NCI-H526 (cell line): ENCODE data around the gene FRAT1.
"Not testable (repeated sequence)": the region's sequence is repeated elsewhere in the genome, so short reads cannot be mapped to it uniquely, and the experiment has no call there.

Source experiments
- DNase-seq, 2 experiments: peaks; one replicate each; lab custom pipeline; 2025; lab: John Stamatoyannopoulos, UW

Gene FRAT1

GRCh38 chr10:97334370-97335175, 15.5 kb downstream of the FRAT1 start, which contains the start of gene FRAT2:
Gene FRAT2 (minus strand): TSS chr10:97334729. CDS start chr10:97334572, 157 bp downstream.
- peak; percentile 34 to 83 for DNase-seq

DNA sequence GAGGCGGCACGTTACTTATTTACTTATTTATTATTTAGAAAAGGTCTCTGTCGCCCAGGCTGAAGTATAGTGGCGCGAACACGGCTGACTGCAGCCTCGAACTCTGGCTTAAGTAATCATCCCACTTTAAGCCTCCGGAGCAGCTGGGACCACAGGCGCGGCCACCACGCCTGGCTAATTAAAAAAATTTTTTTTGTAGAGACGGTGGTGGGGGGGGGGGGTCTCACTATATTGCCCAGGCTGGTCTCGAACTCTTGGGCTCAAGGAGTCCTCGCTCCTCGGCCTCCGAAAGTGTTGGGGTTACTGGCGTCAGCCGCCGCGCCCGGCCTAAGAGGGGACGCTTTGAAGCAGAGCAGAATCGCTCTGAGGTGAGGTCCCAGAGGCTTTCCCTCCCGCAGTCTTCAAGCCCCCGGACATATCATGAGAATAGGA, 16.1 kb downstream of the FRAT1 start:
- no peak for DNase-seq

- DNase-seq, result no peak
These were observed 16.9 kb downstream of the FRAT1 start for GRCh38 chr10:97336006-97336405.

- DNase-seq, result peak; percentile 52 to 70
These were observed 17.4 kb downstream of the FRAT1 start for GRCh38 chr10:97336446-97336845.

DNA sequence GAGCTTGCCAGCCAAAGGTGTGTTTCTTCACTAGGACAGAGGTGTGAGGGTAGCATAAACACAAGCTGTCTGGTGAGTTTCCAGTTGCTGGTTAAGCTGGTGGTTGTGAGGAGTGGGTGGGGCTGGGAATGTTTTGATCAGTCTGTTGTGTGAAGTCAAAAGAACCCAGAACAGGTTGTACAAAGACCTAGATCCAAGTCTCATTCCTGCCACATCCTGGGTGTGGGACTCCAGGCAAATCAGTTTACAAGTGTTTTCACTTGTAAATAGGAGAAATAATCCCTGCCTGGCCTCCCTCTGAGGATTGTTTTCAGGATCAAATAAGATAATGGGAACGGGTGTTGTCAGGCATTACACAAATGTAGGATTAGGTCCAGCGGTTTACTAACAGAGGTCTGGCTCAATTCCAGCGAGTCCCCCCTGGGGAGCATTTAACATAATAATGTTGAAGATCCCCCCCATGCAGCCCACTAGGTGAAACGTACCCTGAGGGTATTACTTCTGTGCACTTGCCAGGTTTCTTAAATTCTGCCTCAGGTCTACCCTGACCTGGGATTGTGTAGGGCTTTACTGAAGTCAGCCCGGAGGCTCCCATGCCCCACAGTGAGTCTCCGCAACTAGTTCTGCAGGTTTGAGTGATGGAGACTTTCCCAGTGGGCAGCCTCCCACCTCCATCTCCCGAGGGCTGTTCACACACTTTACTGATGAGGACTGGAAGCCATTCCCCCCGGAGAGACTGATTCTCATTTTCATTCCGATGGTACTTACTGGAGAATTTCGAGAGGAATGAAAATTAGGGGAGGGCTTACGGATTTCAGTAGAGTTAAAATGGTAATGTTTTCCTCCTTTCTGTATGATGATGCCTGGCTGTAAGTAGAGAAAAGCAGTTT, 18.1 kb downstream of the FRAT1 start:
- peak; percentile 41 to 42 for DNase-seq

GRCh38 chr10:97338041-97338440, 19.0 kb downstream of the FRAT1 start:
- no peak for DNase-seq

DNA sequence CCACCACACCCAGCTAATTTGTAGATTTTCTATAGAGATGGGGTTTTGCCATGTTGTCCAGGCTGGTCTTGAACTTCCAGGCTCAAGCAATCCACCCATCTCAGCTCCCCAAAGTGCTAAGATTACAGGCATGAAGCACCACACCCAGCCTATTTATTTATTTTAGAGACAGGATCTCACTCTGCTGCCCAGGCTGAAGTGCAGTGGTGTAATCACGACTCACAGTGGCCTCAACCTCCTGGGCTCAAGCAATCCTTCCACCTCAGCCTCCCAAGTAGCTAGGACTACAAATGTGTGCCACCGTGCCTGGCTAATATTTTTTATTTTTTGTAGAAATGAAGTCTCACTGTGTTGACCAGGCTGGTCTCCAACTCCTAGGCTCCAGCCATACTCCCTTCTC, 22.3 kb downstream of the FRAT1 start:
- no peak for DNase-seq

GRCh38 chr10:97343664-97344063, 24.6 kb downstream of the FRAT1 start:
- not testable (repeated sequence) for DNase-seq

DNA sequence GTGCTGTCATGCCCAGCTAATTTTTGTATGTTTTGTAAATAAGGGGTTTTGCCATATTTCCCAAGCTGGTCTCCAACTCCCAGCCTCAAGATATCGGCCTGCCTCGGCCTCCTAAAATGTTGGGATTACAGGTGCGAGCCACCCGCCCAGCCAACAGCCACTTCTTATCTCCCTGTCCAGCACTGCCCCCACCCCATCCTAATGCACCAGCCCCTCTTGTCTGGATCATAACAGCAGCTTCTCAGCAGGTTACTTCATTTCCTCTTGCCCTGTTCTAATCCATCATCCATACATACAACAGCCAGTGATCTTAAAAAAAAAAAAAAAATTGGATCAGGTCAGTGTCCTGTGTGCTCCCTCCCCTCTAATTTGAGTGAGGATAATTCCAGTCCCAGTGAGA, 28.2 kb downstream of the FRAT1 start:
- no peak for DNase-seq

GRCh38 chr10:97349752-97350513, 30.9 kb downstream of the FRAT1 start:
- DNase-seq, result no peak

DNA sequence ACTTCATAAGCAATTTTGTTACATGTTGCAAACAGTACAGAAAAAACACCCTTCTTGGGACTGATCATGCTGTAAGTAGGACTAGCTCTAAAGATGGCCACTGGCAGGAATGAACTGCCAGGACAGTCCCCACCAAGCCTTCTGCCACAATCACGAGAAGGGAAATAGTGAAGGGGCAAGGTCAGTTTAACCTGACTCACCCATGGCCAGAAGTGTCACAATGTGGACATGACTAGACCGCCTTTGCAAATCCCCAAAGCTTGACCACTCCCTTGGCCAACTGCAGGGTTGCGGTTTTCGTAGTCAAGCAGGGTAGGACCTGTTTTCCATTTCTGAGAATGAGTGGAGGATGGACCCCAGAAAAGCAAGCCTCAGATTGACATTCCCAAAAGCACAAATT, 34.9 kb downstream of the FRAT1 start:
- DNase-seq, result no peak

GRCh38 chr10:97355571-97355975, 36.5 kb downstream of the FRAT1 start:
- DNase-seq, result no peak

DNA sequence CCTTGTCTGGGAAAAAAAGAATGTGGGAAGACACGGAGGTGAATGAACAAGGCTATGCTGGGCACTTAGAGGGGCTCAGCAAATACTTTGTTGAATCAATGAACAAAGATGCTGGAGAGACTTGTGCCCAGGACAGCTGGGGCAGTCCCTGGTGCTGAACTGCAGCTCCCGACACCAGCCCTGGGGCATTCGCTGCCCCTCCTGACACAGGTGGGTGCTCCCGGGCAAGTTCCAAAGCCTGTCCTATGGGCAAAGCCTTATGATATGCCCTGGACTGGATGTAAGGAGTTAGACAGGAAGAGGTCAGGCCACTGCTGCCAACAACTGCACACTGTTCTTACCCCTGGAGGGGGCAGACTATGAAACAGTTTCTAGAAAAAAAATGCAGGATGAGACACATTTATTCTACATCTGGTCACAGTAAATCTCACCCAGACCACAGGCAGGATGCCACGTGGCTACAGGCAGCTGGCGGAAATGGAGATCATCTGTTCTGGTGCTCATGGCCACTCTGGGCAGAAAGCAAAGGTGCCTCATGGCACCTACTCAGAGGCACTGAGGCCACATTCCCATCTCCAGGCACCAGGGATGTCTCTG, 37.3 kb downstream of the FRAT1 start:
- DNase-seq, result no peak

- DNase-seq, result no peak
These were observed 37.8 kb downstream of the FRAT1 start for GRCh38 chr10:97356918-97357317.

DNA sequence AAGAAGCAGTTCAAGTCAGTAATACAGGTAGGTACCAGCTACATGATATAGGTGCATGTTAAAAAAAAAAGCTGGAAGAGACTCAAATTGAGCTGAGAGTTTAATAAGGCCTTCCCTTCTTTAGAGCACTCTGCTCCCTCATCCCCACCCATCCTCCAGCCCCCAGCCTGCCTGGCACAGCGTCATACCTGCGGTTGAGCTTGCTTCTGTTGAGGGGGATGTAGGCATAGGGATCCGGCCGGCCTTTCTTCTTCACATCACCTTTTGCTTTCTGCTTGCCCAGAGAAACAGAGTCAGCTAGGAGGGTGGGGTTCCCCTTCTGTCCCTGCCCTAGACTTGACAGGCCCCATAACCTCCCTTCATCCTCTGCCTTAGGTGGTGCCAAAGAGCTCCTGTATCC, 39.3 kb downstream of the FRAT1 start:
- no peak for DNase-seq

DNA sequence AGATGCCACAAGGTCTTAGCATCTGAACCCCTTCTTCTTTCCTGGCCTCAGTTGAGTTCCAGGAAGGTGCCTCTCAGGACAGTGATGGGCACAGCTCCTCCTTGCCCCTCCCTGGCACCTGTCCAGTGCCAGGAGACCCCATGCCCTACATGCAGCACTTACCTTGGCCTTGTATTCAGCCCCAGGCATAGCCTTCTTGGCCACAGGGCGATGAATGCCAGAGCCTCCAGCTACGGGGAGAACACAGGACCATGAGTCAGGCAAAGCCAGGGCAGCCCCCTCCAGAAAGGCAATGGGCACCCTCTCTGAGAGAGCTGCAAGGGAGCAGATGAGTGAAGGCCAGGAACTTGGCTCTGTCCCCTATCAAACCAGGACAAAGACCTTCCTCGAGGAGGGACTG, 39.7 kb downstream of the FRAT1 start:
- no peak for DNase-seq

DNA sequence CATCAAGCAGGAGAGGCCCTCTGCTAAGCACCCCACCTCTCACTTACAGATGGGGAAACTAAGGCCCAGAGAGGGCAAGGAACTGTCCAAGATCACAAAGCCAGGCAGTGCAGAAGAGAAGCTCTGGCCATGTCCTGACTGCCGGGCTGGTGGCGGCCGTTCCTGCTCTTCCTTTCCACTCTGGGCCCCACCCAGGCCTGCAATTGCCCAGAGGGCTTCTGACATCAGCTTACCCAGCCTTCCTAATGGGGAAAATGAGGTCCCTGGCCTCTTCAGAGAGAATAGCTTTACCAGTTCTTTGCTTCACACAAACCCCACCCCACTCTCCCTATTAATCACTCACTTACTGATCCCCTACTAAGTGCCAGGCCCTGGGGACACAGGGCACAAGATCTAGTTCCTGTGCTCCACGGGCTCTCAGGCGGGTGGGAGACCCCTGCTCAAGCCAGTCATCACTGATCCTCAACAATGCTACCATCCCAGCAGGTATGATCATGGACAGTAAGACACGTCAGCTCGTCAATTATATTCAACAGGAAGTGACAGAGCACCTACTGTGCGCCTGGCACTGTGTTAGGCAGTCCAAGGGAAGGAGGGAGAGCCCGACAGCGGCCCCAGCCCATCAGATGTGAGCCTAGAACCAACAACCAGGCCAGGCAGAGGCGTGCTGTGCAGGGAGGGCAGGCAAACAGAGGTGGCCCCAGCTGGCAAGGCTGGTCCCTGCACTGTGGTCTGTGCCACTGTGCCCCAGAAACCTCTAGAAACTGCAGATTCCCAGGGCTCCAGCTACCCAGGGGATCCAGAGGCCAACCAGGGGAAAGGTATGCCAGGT, 41.9 kb downstream of the FRAT1 start:
- DNase-seq, result no peak

DNA sequence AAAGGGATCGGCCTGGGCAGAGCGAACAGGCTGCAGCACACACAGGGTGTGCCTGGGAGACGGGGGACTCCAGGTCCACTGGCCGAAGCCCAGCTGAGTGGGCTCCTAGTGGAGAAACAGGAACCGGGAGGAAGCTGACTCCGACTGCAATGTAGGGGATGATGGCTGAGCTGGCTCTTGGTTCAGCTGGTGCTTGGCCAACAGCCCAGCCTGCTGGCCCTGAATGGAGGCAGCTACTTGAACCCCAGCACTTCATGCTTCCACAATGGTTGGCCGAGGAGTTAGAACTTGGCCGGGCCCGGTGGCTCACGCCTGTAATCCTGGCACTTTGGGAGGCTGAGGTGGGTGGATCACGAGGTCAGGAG, 42.4 kb downstream of the FRAT1 start:
- no peak for DNase-seq

GRCh38 chr10:97362310-97363033, 43.4 kb downstream of the FRAT1 start:
- DNase-seq, result no peak

- DNase-seq, result no peak
These were observed 44.0 kb downstream of the FRAT1 start for GRCh38 chr10:97363071-97363470.
